SK-N-MC (cell line): Measurements from ENCODE around the gene ZNF296.

Experiments
- DNase-seq: peaks from one replicate; pipeline ENCODE4 v3.0.0-alpha.2; 2011; ENCODE audit warnings: low read depth, low spot score
- H3K27ac ChIP-seq: fragments of 200-600 bp; sonication (generic); 2 replicates; pipeline ENCODE4 v1.5.1; 2016; ENCODE audit warnings: mixed run types
- H3K36me3 ChIP-seq: fragments of 200-600 bp; sonication (generic); 2 replicates; pipeline ENCODE4 v1.6.1; 2017; ENCODE audit warnings: antibody characterized with exemption, low read length, mixed read lengths; ENCODE audit not compliant: insufficient read depth
- H3K4me3 ChIP-seq: fragments of 200-600 bp; sonication (generic); 2 replicates; pipeline ENCODE4 v1.5.1; 2016
- H3K9ac ChIP-seq: fragments of 200-600 bp; sonication (generic); 2 replicates; pipeline ENCODE4 v1.8.0; 2017; ENCODE audit warnings: mixed run types, mixed read lengths; ENCODE audit not compliant: insufficient read length
- H3K9me3 ChIP-seq: fragments of 200-600 bp; sonication (generic); 2 replicates; pipeline ENCODE4 v1.6.1; 2017; ENCODE audit warnings: low read depth, mild to moderate bottlenecking, antibody characterized with exemption, low read length, moderate library complexity, mixed read lengths
- EZH2 ChIP-seq: fragments of 200-600 bp; sonication (generic); IDR thresholded peaks from one replicate; pipeline ENCODE4 v1.6.1; 2017; ENCODE audit warnings: antibody characterized with exemption
- FOXP2 ChIP-seq: optimal IDR thresholded peaks from 2 replicates; pipeline ENCODE3; 2011; ENCODE audit warnings: mild to moderate bottlenecking, moderate library complexity; ENCODE audit not compliant: insufficient read depth; ENCODE audit errors: extremely low read length, control extremely low read depth
- POLR2AphosphoS5 ChIP-seq: IDR thresholded peaks from 2 replicates; pipeline ENCODE4 v1.6.1; 2012; ENCODE audit warnings: mild to moderate bottlenecking, low read depth, low read length, borderline replicate concordance

The ZNF296 gene

GRCh38 chr19:45071545-45071938 lies 4.7 kb downstream of the ZNF296 start:
- Histone ChIP-seq H3K9ac (no peak overlapping the region), H3K36me3 (peaks cover 25% of the 10 kb centered on the region; the same call in 1 of the 2 replicates)

GRCh38 chr19:45070861-45071544 lies 5.3 kb downstream of the ZNF296 start:
- peaks cover 25% of the 10 kb centered on the region; the same call in 1 of the 2 replicates for H3K36me3 ChIP-seq
- H3K27ac ChIP-seq, result no peak overlapping the region
- TF ChIP-seq EZH2 (no peak), POLR2AphosphoS5 (no peak), FOXP2 (no peak)
- no peak for DNase-seq
- H3K9ac ChIP-seq, result no peak overlapping the region
- H3K4me3 ChIP-seq, result no peak overlapping the region
- no peaks in the 10 kb centered on the region for H3K9me3 ChIP-seq

More at GRCh38 chr19:45071545-45071938, 4.7 kb downstream of the ZNF296 start:
- no peak overlapping the region for H3K4me3 ChIP-seq
- no peak for DNase-seq
- TF ChIP-seq EZH2 (no peak), POLR2AphosphoS5 (no peak), FOXP2 (no peak)
- no peaks in the 10 kb centered on the region for H3K9me3 ChIP-seq
- H3K27ac ChIP-seq, result no peak overlapping the region

GRCh38 chr19:45070214-45070613 lies 6.1 kb downstream of the ZNF296 start:
- Histone ChIP-seq H3K9me3 (no peaks in the 10 kb centered on the region), H3K4me3 (no peak overlapping the region), H3K9ac (no peak overlapping the region), H3K36me3 (peaks cover 30% of the 10 kb centered on the region; the same call in 1 of the 2 replicates), H3K27ac (no peak overlapping the region)
- TF ChIP-seq EZH2, result no peak
- no peak for DNase-seq

- no peak for TF ChIP-seq POLR2AphosphoS5
- no peak for DNase-seq
- H3K9ac ChIP-seq, result no peak overlapping the region
- no peak overlapping the region for H3K4me3 ChIP-seq
- peaks cover 38% of the 10 kb centered on the region for H3K36me3 ChIP-seq
- H3K9me3 ChIP-seq, result no peaks in the 10 kb centered on the region
- H3K27ac ChIP-seq, result no peak overlapping the region
These were observed 7.2 kb downstream of the ZNF296 start for GRCh38 chr19:45069056-45069455.

GRCh38 chr19:45068041-45068440 lies 8.2 kb downstream of the ZNF296 start:
- Histone ChIP-seq H3K27ac (no peak overlapping the region), H3K36me3 (peaks cover 46% of the 10 kb centered on the region), H3K9ac (no peak overlapping the region), H3K4me3 (no peak overlapping the region), H3K9me3 (no peaks in the 10 kb centered on the region)
- TF ChIP-seq EZH2, result no peak
- TF ChIP-seq POLR2AphosphoS5, result no peak
- TF ChIP-seq FOXP2, result no peak
- no peak for DNase-seq

DNA sequence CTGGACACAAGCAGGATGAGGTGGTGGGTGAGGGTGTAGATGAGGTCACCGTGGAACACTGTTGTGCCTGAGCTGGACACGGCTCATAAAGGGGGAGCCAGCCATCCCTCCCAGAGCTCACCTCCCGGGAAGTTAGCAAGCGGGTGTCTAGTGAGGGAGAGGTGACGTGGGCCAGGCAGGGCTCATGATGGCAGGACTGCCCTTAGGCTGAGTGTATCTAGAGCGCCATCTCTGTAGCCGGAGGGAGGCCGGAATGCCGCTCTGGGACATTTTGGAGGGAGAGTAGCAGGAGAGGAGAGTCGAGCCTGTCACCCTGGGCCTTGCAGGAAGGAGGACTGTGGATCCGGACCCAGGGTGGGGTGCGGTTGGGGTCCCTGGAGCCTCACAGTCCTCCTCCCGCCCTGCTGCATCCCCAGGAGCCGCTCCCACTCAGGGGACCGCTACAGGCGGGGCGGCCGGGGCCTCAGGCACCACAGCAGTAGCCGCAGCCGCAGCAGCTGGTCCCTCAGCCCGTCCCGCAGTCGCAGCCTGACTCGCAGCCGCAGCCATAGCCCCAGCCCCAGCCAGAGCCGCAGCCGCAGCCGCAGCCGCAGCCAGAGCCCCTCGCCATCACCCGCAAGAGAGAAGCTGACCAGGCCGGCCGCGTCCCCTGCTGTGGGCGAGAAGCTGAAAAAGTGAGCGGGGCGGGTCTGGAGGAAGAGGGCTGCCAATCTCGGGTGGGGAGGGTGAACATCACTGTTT lies 9.2 kb downstream of the ZNF296 start:
- Histone ChIP-seq H3K27ac (no peak overlapping the region), H3K9me3 (no peaks in the 10 kb centered on the region), H3K9ac (no peak overlapping the region), H3K36me3 (peaks cover 51% of the 10 kb centered on the region), H3K4me3 (no peak overlapping the region)
- DNase-seq, result no peak
- TF ChIP-seq EZH2, result no peak
- no peak for TF ChIP-seq POLR2AphosphoS5
- no peak for TF ChIP-seq FOXP2

DNA sequence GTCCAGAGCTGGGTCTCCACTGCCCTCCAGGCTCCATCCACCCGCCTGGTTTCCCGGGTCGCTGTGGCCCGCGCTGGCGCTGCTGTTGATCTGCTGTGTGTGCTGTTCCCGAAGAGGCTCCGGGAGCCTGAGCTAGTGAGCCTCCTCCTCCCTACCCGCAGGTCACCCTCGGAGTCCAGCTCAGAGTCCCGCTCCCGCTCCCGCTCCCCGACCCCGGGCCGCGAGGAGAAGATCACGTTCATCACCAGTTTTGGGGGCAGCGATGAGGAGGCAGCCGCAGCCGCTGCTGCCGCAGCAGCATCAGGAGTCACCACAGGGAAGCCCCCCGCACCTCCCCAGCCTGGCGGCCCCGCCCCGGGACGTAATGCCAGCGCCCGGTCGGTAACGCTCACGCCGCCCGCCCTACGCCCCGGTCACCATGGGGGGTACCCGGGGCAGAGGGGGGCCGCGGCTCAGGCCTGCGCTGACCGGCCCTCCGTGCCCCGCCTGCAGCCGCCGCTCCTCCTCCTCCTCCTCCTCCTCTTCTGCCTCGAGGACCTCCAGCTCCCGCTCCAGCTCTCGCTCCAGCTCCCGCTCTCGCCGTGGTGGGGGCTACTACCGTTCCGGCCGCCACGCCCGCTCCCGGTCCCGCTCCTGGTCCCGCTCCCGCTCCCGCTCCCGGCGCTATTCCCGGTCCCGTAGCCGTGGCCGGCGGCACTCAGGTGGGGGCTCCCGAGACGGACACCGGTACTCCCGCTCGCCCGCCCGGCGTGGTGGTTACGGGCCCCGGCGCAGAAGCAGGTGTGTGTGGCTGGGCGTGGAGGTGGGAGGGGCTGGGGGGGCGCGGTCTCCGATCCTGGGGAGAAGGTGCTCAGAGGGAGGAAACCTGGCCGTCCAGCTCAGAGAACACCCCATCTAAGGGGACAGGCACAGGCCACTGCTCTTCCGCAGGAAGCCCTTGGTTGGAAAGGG lies 12.2 kb downstream of the ZNF296 start:
- Histone ChIP-seq H3K27ac (no peak overlapping the region), H3K9me3 (no peaks in the 10 kb centered on the region), H3K9ac (no peak overlapping the region), H3K36me3 (peaks cover 63% of the 10 kb centered on the region), H3K4me3 (no peak overlapping the region)
- DNase-seq, result no peak
- TF ChIP-seq FOXP2 (no peak), EZH2 (no peak), POLR2AphosphoS5 (no peak)

GRCh38 chr19:45061965-45062364 lies 14.3 kb downstream of the ZNF296 start:
- DNase-seq, result no peak
- no peak overlapping the region for H3K27ac ChIP-seq
- TF ChIP-seq FOXP2 (no peak), POLR2AphosphoS5 (no peak), EZH2 (no peak)
- peaks cover 68% of the 10 kb centered on the region for H3K36me3 ChIP-seq
- no peak overlapping the region for H3K4me3 ChIP-seq
- no peak overlapping the region for H3K9ac ChIP-seq
- H3K9me3 ChIP-seq, result no peaks in the 10 kb centered on the region
